Measurements from ENCODE around the gene ABCA10. TPM values are rescaled to one million over a fixed set of nuclear protein-coding genes. Genes with fewer than 3 reads are reported as not detected.

Gene ABCA10
- total RNA-seq, 1 donor from 2014 or later: 0.79 TPM

DNA sequence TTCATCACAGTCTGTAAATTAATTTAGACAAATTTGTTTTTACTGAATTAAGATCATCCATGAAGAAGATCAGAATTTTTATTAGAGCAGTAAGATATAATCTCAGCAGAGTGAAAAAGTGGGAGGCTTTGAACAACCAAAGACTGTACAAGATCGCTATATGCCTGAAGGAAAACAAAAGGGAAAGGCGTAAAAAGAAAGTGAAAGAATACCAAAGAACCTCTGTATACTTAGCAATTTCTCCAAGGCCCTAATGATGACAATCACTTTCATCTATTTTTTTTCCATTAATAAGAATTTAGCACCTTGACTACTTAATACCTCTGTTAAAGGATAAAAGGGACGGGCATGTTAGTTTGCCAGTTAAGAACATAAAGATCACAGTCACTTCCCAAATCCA, 38.6 kb upstream of the ABCA10 start:
- TF ChIP-seq CTCF (IDR thresholded peaks at IDR 0.05; ENCODE audit: insufficient read depth, low read length, severe bottlenecking): no peak

DNA sequence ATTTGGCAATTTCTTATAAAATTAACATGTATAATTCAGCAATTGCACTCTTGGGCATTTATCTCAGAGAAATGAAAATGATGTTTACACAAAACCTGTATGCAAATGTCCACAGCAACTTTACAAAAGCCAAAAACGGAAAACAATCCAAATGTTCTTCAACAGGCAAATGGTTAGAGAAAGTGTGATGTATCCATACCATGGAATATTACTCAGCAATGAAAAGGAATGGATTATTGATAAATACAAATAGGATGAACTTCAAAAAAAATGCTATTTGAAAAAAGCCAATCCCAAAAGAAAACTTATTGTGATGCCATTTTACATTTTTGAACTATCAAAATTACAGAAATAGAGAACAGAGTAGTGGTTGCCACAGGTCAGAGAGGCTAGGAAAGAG, 37.2 kb upstream of the ABCA10 start:
- TF ChIP-seq CTCF (IDR thresholded peaks at IDR 0.05; ENCODE audit: insufficient read depth, low read length, severe bottlenecking): no peak
- FAIRE-seq (no peak), DNase-seq (ENCODE audit: low read depth) (no peak)

More for the DNA sequence above, 38.6 kb upstream of the ABCA10 start:
- H3K36me3 ChIP-seq (ENCODE audit: control insufficient read depth, insufficient read depth, low read length): no peaks in the 10 kb centered on the region
- FAIRE-seq: no peak
- no peak overlapping the region for H3K4me3 ChIP-seq (ENCODE audit: low read depth, low read length)
- no peaks in the 10 kb centered on the region for H3K27me3 ChIP-seq (ENCODE audit: control insufficient read depth, insufficient read depth, low read length)
- DNase-seq (ENCODE audit: low read depth): no peak

GRCh38 chr17:69254187-69254586, 25.6 kb upstream of the ABCA10 start:
- no peak overlapping the region for H3K4me3 ChIP-seq (ENCODE audit: low read depth, low read length)
- FAIRE-seq (no peak), DNase-seq (ENCODE audit: low read depth) (no peak)
- no peaks in the 10 kb centered on the region for H3K27me3 ChIP-seq (ENCODE audit: control insufficient read depth, insufficient read depth, low read length)
- no peak for TF ChIP-seq CTCF (IDR thresholded peaks at IDR 0.05; ENCODE audit: insufficient read depth, low read length, severe bottlenecking)
- H3K36me3 ChIP-seq (ENCODE audit: control insufficient read depth, insufficient read depth, low read length): no peaks in the 10 kb centered on the region

More for the DNA sequence above, 37.2 kb upstream of the ABCA10 start:
- H3K4me3 ChIP-seq (ENCODE audit: low read depth, low read length): no peak overlapping the region
- H3K27me3 ChIP-seq (ENCODE audit: control insufficient read depth, insufficient read depth, low read length): no peaks in the 10 kb centered on the region
- no peaks in the 10 kb centered on the region for H3K36me3 ChIP-seq (ENCODE audit: control insufficient read depth, insufficient read depth, low read length)

DNA sequence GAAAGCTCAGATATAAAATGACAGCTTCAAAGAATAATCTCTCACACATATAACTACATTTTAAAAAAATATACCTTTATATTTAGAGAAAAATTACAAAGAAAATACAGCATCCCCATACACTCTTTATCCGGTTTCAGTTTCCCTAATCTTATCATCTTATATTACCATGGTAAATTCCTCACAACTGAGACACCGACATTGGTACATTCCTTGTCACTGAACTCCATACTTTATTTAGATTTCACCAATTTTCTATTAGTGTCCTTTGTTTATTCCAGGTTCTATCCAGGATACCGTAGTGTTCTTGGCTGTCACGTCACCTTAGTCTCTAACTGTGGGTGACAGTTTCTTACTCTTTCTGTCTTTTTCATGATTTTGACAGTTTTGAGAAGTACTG, 22.0 kb upstream of the ABCA10 start:
- no peak for FAIRE-seq
- H3K27me3 ChIP-seq (ENCODE audit: control insufficient read depth, insufficient read depth, low read length): no peaks in the 10 kb centered on the region
- no peaks in the 10 kb centered on the region for H3K36me3 ChIP-seq (ENCODE audit: control insufficient read depth, insufficient read depth, low read length)
- TF ChIP-seq CTCF (IDR thresholded peaks at IDR 0.05; ENCODE audit: insufficient read depth, low read length, severe bottlenecking): no peak
- no peak overlapping the region for H3K4me3 ChIP-seq (ENCODE audit: low read depth, low read length)
- no peak for DNase-seq (ENCODE audit: low read depth)

GRCh38 chr17:69246726-69247375, 18.2 kb upstream of the ABCA10 start:
- no peaks in the 10 kb centered on the region for H3K27me3 ChIP-seq (ENCODE audit: control insufficient read depth, insufficient read depth, low read length)
- TF ChIP-seq CTCF (IDR thresholded peaks at IDR 0.05; ENCODE audit: insufficient read depth, low read length, severe bottlenecking): peak; percentile 16
- no peaks in the 10 kb centered on the region for H3K36me3 ChIP-seq (ENCODE audit: control insufficient read depth, insufficient read depth, low read length)
- no peak for FAIRE-seq
- DNase-seq (ENCODE audit: low read depth): peak; percentile 60
- H3K4me3 ChIP-seq (ENCODE audit: low read depth, low read length): no peak overlapping the region

DNA sequence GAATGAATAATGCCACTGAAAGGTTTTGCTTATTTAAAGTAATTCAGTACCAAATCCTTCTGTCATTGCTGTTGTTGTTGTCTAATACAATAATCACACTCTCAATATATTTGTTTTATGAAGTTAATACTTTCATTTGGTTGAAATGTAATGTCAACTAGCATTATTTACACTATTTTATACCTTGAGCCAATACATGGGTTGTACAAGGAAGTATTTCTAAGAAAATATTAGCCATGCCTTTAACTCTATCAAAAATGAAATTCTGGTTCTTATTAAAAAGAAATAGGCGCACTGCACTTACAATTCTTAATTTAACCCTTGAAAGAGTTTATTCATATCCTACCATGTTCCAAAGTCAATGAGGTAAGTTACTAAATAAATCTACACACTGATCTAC, 17.6 kb upstream of the ABCA10 start:
- DNase-seq (ENCODE audit: low read depth) (no peak), FAIRE-seq (no peak)
- TF ChIP-seq CTCF (IDR thresholded peaks at IDR 0.05; ENCODE audit: insufficient read depth, low read length, severe bottlenecking): no peak
- Histone ChIP-seq H3K27me3 (ENCODE audit: control insufficient read depth, insufficient read depth, low read length) (no peaks in the 10 kb centered on the region), H3K4me3 (ENCODE audit: low read depth, low read length) (no peak overlapping the region), H3K36me3 (ENCODE audit: control insufficient read depth, insufficient read depth, low read length) (no peaks in the 10 kb centered on the region)

Data from bronchial epithelial cell (primary cell).